ENCODE results near the gene ACRV1.

DNA sequence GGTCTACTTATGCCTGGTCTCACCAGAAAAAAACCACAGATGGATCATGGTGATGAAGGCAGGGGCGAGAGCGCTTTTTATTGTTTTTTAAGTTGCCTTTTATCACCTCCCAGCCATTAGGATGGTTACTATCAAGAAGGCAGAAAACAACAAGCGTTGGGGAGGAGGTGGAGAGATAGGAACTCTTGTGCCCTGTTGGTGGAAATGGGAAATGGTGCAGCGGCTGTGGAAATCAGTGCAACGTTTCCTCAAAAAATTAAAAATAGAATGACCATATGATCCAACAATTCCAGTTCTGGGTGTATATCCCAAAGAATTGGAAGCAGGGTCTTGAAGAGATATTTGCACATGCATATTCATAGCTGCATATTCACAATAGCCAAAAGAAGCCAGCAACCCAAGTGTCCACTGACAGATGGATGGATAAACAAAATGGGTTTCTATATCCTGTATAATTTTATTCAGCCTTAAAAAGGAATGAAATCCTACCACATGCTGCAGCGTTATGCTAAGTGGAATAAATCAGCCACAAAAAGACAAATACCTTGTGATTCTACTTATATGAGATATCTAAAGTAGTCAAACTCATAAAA, 20.5 kb upstream of the ACRV1 start:
- TF ChIP-seq CTCF (IDR thresholded peaks at IDR 0.05) = no peak
- TF ChIP-seq POLR2A (IDR thresholded peaks at IDR 0.05) = no peak
